ENCODE data around the gene VPS37D.

DNA sequence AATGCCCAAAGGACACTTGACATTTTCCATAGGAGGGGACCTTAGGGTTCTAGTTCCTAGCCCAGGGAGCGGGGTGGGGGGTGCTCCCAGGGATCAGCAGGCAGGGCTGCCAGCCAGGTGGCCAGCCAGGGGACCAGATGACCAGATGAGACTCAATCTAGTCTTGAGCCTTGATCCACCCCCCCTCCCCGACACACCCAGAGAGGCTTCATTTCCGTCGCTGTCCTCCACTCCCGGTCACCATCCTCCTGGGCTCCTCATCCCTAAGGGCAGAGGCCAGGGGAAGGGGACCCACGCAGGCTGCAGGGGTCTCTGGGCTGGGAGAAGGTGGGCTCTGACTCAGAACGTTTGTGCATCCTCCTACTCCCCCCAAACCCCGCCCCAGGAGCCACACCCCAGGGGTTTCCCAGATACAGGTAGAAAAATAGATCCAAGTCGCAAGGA is 50.8 kb downstream of the VPS37D start:
- TF ChIP-seq CTCF (IDR thresholded peaks at IDR 0.05) (no peak), POLR2A (IDR thresholded peaks at IDR 0.05) (no peak)
